Measurements from ENCODE around the gene CDKAL1.

DNA sequence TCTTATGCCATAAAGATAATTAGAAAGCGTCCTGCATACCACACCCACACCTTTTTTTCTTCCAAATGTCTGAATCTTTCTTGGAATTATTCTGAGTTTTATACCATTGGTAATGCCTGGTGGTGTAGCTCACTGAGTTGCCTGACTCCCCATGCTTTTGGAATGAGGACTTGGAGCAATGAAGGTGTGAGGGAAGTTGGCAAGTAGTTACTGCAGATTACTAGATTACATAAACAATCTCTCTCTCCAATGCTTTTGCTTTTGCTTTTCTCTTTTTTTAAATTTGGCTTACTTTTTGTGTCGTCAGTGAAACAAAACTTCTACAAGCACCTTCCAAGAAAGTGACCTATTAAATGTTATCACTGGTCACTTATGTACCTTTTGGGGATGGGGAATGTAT lies 653.2 kb downstream of the CDKAL1 start:
- TF ChIP-seq, protein P1, sequence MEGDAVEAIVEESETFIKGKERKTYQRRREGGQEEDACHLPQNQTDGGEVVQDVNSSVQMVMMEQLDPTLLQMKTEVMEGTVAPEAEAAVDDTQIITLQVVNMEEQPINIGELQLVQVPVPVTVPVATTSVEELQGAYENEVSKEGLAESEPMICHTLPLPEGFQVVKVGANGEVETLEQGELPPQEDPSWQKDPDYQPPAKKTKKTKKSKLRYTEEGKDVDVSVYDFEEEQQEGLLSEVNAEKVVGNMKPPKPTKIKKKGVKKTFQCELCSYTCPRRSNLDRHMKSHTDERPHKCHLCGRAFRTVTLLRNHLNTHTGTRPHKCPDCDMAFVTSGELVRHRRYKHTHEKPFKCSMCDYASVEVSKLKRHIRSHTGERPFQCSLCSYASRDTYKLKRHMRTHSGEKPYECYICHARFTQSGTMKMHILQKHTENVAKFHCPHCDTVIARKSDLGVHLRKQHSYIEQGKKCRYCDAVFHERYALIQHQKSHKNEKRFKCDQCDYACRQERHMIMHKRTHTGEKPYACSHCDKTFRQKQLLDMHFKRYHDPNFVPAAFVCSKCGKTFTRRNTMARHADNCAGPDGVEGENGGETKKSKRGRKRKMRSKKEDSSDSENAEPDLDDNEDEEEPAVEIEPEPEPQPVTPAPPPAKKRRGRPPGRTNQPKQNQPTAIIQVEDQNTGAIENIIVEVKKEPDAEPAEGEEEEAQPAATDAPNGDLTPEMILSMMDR (conservative IDR thresholded peaks at IDR 0.05; ENCODE audit: low read depth, low read length): no peak
- TF ChIP-seq EZH2 (IDR thresholded peaks at IDR 0.05; ENCODE audit: low read length, unreplicated experiment) (no peak), EZH2phosphoT487 (IDR thresholded peaks at IDR 0.05; ENCODE audit: borderline replicate concordance, low read length) (no peak)
